Suprapubic skin (tissue), 4 donors: ENCODE measurements around the gene ITPKC.

ENCODE experiments used
- EP300 ChIP-seq: sonication (generic); formaldehyde crosslinking; IDR thresholded peaks from one replicate; pipeline ENCODE4 v1.6.1; 2017; ENCODE audit warnings: antibody characterized with exemption
- POLR2AphosphoS5 ChIP-seq, 3 donors: sonication (generic); formaldehyde crosslinking; IDR thresholded peaks; one replicate each; pipeline ENCODE4 v1.6.1; 2017; ENCODE audit warnings: antibody characterized with exemption in 3 of 3
- TF ChIP-seq, protein P1 (sequence below), 2 donors: fragments of 200-600 bp in 1 of 2; fragments of 450-650 bp in 1 of 2; sonication (generic) in 1 of 2; IDR thresholded peaks; one replicate each; pipeline ENCODE4 v1.5.1; 2016 to 2019; ENCODE audit warnings: antibody characterized with exemption in 2 of 2, mild to moderate bottlenecking in 1 of 2, moderate library complexity in 1 of 2

- TF ChIP-seq POLR2AphosphoS5 (IDR thresholded peaks at IDR 0.05): no peak
- TF ChIP-seq, protein P1, sequence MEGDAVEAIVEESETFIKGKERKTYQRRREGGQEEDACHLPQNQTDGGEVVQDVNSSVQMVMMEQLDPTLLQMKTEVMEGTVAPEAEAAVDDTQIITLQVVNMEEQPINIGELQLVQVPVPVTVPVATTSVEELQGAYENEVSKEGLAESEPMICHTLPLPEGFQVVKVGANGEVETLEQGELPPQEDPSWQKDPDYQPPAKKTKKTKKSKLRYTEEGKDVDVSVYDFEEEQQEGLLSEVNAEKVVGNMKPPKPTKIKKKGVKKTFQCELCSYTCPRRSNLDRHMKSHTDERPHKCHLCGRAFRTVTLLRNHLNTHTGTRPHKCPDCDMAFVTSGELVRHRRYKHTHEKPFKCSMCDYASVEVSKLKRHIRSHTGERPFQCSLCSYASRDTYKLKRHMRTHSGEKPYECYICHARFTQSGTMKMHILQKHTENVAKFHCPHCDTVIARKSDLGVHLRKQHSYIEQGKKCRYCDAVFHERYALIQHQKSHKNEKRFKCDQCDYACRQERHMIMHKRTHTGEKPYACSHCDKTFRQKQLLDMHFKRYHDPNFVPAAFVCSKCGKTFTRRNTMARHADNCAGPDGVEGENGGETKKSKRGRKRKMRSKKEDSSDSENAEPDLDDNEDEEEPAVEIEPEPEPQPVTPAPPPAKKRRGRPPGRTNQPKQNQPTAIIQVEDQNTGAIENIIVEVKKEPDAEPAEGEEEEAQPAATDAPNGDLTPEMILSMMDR (IDR thresholded peaks at IDR 0.05): no peak
- TF ChIP-seq EP300: no peak
Observed at GRCh38 chr19:40688987-40689338, 27.9 kb upstream of the ITPKC start.
